Loucy (cell line): ENCODE results near the gene CLIC6.
A peak's percentile ranks its signal among the peaks of the same experiment; 100 is the strongest.

ENCODE experiments used
- H2AFZ ChIP-seq: fragments of 200-600 bp; sonication (generic); 2 replicates; pipeline ENCODE4 v1.6.0; 2016; ENCODE audit warnings: antibody characterized with exemption, mild to moderate bottlenecking, low read length, moderate library complexity
- H3F3A ChIP-seq: fragments of 200-600 bp; 2 replicates; pipeline ENCODE4 v1.6.0; 2016; ENCODE audit warnings: antibody characterized with exemption, low read depth, mild to moderate bottlenecking
- H3K27me3 ChIP-seq: fragments of 200-600 bp; sonication (generic); 2 replicates; pipeline ENCODE4 v1.6.1; 2014; ENCODE audit warnings: low read length, mild to moderate bottlenecking; ENCODE audit not compliant: insufficient read depth, poor library complexity, severe bottlenecking
- H3K36me3 ChIP-seq: fragments of 200-600 bp; sonication (generic); 2 replicates; pipeline ENCODE4 v1.6.1; 2016; ENCODE audit warnings: low read length; ENCODE audit not compliant: insufficient read depth
- H3K4me1 ChIP-seq: fragments of 200-600 bp; sonication (generic); 2 replicates; pipeline ENCODE4 v1.5.1; 2014; ENCODE audit warnings: low read length, mild to moderate bottlenecking; ENCODE audit not compliant: insufficient read depth, poor library complexity, severe bottlenecking
- H3K4me2 ChIP-seq: fragments of 200-600 bp; sonication (generic); 2 replicates; pipeline ENCODE4 v1.6.0; 2014; ENCODE audit warnings: antibody characterized with exemption, low read length, low read depth, mild to moderate bottlenecking; ENCODE audit not compliant: poor library complexity, severe bottlenecking
- H3K4me3 ChIP-seq: fragments of 200-600 bp; sonication (generic); 2 replicates; pipeline ENCODE4 v1.5.1; 2014; ENCODE audit warnings: low read length, mild to moderate bottlenecking, mixed read lengths; ENCODE audit not compliant: poor library complexity, severe bottlenecking
- H3K79me2 ChIP-seq: fragments of 200-600 bp; sonication (generic); 2 replicates; pipeline ENCODE4 v1.6.1; 2014; ENCODE audit warnings: low read length; ENCODE audit not compliant: insufficient read depth
- H3K9ac ChIP-seq: fragments of 200-600 bp; sonication (generic); 2 replicates; pipeline ENCODE4 v1.6.0; 2014; ENCODE audit warnings: mild to moderate bottlenecking, low read depth, low read length, moderate library complexity; ENCODE audit not compliant: poor library complexity, severe bottlenecking
- H3K9me2 ChIP-seq: fragments of 200-600 bp; sonication (generic); replicated peaks from 2 replicates; pipeline ENCODE4 v1.6.1; 2016; ENCODE audit warnings: low read depth, low read length, mixed read lengths
- H3K9me3 ChIP-seq: fragments of 200-600 bp; sonication (generic); 2 replicates; pipeline ENCODE4 v1.6.1; 2014; ENCODE audit warnings: mild to moderate bottlenecking, antibody characterized with exemption, low read length, low read depth; ENCODE audit not compliant: insufficient read depth
- H4K20me1 ChIP-seq: fragments of 200-600 bp; sonication (generic); 2 replicates; pipeline ENCODE4 v1.6.0; 2014; ENCODE audit warnings: antibody characterized with exemption, low read length, mild to moderate bottlenecking; ENCODE audit not compliant: insufficient read depth, poor library complexity, severe bottlenecking
- EZH2phosphoT487 ChIP-seq: fragments of 200-600 bp; IDR thresholded peaks from 2 replicates; pipeline ENCODE4 v1.6.1; 2018; ENCODE audit warnings: antibody characterized with exemption, mild to moderate bottlenecking, moderate library complexity, borderline replicate concordance
- TF ChIP-seq, protein P1 (sequence below): fragments of 200-600 bp; sonication (generic); conservative IDR thresholded peaks from 2 replicates; pipeline ENCODE4 v1.5.1; 2014; ENCODE audit warnings: mild to moderate bottlenecking, antibody characterized with exemption, low read length

Gene CLIC6

DNA sequence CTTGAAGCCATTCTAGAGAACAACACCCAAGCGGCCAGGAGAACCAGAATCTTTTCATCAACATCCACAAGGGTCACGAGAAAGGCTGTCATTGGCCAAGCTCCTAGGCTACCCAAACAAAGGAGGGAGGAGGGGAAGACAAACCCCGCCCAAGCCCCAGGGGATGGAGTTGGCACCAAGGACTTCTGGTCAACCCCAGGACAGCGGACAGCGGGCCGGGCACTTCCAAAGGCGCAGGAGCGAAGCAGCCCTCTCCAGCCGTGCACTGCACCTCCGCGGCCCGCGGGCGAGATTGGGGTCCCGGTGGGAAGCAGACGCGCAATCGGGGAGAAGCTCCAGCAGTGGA lies at the start of gene CLIC6:
Gene CLIC6 (plus strand): TSS at position 192 of the 346 bp plus-strand sequence. CDS start 395 bp downstream, outside the sequence.
- Histone ChIP-seq H3K9ac (no peak within 1 kb of the TSS), H3K36me3 (no peaks in the 10 kb centered on the region), H3K4me2 (no peak within 1 kb of the TSS), H3K27me3 (no peaks in the 10 kb centered on the region), H3K79me2 (no peaks in the 10 kb centered on the region), H2AFZ (no peak within 1 kb of the TSS), H3F3A (no peaks in the 10 kb centered on the region), H4K20me1 (no peaks in the 10 kb centered on the region), H3K4me1 (no peaks in the 10 kb centered on the region), H3K4me3 (no peak within 1 kb of the TSS), H3K9me2 (no peaks in the 10 kb centered on the region), H3K9me3 (no peaks in the 10 kb centered on the region)
- TF ChIP-seq, protein P1, sequence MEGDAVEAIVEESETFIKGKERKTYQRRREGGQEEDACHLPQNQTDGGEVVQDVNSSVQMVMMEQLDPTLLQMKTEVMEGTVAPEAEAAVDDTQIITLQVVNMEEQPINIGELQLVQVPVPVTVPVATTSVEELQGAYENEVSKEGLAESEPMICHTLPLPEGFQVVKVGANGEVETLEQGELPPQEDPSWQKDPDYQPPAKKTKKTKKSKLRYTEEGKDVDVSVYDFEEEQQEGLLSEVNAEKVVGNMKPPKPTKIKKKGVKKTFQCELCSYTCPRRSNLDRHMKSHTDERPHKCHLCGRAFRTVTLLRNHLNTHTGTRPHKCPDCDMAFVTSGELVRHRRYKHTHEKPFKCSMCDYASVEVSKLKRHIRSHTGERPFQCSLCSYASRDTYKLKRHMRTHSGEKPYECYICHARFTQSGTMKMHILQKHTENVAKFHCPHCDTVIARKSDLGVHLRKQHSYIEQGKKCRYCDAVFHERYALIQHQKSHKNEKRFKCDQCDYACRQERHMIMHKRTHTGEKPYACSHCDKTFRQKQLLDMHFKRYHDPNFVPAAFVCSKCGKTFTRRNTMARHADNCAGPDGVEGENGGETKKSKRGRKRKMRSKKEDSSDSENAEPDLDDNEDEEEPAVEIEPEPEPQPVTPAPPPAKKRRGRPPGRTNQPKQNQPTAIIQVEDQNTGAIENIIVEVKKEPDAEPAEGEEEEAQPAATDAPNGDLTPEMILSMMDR, result no peak
- TF ChIP-seq EZH2phosphoT487, result no peak

DNA sequence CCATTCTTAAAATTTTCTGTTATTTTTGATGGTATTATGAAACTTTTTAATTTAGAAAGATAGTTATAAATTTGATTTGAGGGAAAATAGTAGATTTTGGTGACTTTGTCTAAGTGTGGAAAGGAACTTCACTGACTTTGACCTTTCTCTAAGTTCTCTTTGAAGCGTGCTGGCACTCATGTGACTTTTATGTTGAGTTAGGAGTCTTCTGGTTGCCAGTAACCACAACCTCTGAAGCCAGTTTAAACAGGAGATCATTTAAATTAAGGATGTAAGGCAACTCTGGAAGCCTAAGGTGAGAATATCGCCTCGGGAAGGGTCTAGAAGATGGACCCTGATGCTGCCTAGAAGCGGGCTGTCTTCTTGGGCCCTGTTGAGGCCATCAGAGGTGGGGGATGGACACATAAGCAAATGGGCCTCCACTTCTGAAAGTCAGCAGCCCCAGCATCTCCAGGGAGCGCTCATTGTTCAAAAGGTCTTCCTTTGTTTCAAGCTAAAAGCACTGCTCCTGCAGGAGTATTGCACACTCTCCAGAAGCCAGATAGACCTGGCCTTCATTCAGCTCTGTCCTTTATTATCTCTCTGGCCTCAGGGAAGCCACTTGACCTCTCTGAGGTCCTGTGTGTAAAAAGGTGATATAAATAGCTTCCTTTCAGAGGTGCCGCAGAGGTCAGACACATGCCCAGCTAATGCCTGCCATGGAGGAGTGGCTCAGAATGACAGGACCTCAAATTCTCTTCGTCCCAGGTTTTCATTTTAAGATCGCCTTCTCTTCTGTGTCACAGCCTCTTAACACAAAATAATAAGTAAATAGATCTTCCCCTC lies 48.7 kb upstream of the CLIC6 start:
- H3K9ac ChIP-seq, result no peak overlapping the region
- no peaks in the 10 kb centered on the region for H3K36me3 ChIP-seq
- H3K4me3 ChIP-seq, result no peak overlapping the region
- no peaks in the 10 kb centered on the region for H3K27me3 ChIP-seq
- no peaks in the 10 kb centered on the region for H3K9me2 ChIP-seq
- no peaks in the 10 kb centered on the region for H3K9me3 ChIP-seq
- H3F3A ChIP-seq, result no peaks in the 10 kb centered on the region; the same call in 1 of the 2 replicates
- H3K4me2 ChIP-seq, result no peak overlapping the region
- H2AFZ ChIP-seq, result peak overlapping the region; percentile 5; the same call in 1 of the 2 replicates
- no peak for TF ChIP-seq EZH2phosphoT487
- TF ChIP-seq, protein P1, result no peak
- no peaks in the 10 kb centered on the region for H3K79me2 ChIP-seq
- H3K4me1 ChIP-seq, result peaks cover 20% of the 10 kb centered on the region
- H4K20me1 ChIP-seq, result no peaks in the 10 kb centered on the region

DNA sequence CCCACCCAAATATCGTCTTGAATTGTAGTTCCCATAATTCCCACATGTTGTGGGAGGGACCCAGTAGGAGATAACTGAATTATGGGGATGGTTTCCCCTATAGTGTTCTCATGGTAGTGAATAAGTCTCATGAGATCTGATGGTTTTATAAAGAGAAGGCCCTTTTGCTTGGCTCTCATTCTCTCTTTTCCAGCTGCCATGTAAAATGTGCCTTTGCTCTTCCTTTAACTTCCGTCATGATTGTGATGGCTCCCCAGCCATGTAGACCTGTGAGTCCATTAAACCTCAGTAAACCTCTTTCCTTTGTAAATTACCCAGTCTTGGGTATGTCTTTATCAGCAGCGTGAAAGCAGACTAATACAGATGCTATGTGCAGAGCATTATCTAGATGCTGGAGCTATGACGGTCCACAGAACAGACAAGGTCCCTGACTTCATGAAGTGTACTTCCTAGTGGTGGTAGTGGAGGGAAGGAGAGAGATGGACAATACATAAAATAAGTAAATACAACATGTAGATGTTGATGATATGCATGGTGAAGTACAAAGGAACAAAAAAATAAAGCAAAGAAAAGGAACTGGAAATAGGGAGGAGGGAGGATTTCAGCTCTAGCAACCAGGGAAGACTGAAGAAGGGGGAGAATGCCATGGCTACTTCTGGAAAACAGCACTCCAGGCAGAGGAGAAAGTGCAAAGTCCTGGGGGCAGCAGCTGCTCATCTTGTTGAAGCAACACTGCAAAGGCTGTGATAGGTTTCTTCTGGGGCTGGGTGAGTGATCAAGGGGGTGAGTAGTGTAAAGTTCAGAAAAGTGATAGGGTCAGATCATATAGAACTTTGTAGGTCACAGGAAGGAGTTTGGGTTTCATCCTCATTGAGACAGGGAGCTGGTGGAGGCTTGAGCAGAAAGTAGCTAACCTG lies 47.1 kb upstream of the CLIC6 start:
- no peak for TF ChIP-seq EZH2phosphoT487
- TF ChIP-seq, protein P1, result no peak
- no peaks in the 10 kb centered on the region for H3K36me3 ChIP-seq
- H3F3A ChIP-seq, result no peaks in the 10 kb centered on the region; the same call in 1 of the 2 replicates
- H3K9ac ChIP-seq, result no peak overlapping the region
- no peaks in the 10 kb centered on the region for H3K9me2 ChIP-seq
- H3K79me2 ChIP-seq, result no peaks in the 10 kb centered on the region
- H3K4me1 ChIP-seq, result peaks cover 15% of the 10 kb centered on the region
- H4K20me1 ChIP-seq, result no peaks in the 10 kb centered on the region
- H3K27me3 ChIP-seq, result no peaks in the 10 kb centered on the region
- no peak overlapping the region for H3K4me2 ChIP-seq
- H2AFZ ChIP-seq, result no peak overlapping the region
- no peak overlapping the region for H3K4me3 ChIP-seq
- no peaks in the 10 kb centered on the region for H3K9me3 ChIP-seq
